ENCODE data around the gene RBM20. TPM values are rescaled to one million over a fixed set of nuclear protein-coding genes. Genes with fewer than 3 reads are reported as not detected.

The RBM20 gene
- total RNA-seq, 1 donor from 2014 or later: 0.58 TPM

DNA sequence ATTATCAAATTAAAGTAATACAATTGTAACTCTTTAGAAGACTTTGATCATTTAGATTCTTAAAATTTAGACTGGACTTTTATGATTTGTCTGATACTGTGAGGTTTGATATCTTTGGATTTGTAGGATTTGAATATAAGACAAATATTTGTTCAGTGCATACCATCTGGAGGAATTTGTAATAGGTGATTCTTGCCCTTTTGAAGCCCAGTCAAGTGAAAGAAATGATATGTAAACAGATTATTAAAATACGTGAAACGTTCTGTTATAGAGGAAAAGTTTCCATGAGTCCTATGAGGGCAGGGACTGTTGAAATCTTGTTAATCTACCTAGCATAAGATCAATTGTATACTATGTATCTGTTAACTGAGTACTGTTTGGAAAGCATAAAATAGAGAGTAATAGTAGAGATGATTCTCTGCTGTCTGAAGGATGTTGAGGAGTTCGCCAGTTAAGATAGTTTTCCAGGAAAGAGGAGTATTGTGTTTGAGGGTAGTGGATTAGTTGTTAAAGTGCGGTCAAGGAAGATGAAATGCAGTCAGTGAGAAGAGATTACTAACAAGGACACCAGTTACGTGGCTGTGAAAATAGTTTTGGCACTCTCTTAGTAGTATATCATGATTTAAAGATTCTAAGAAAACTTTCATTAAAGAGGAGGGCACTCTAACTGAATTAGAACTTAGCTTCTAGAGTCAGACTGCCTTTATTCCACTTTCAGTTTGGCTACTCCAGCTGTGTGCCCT, 242.0 kb downstream of the RBM20 start:
- TF ChIP-seq CTCF (conservative IDR thresholded peaks at IDR 0.05): no peak

GRCh38 chr10:110887560-110887959, 243.4 kb downstream of the RBM20 start:
- Mint-ChIP-seq H3K4me3 (no peak overlapping the region), H3K9me3 (no peaks in the 10 kb centered on the region), H3K4me1 (no peaks in the 10 kb centered on the region), H3K27ac (ENCODE audit: unreplicated experiment) (no peak overlapping the region), H3K27me3 (ENCODE audit: low read depth) (no peaks in the 10 kb centered on the region), H3K36me3 (ENCODE audit: low read depth) (no peaks in the 10 kb centered on the region)
- no peak for DNase-seq (ENCODE audit: low read depth, low spot score)
- no peak for TF ChIP-seq CTCF (conservative IDR thresholded peaks at IDR 0.05)

More for the DNA sequence above, 242.0 kb downstream of the RBM20 start:
- no peak for DNase-seq (ENCODE audit: low read depth, low spot score)
- H3K36me3 Mint-ChIP-seq (ENCODE audit: low read depth): no peaks in the 10 kb centered on the region
- H3K4me1 Mint-ChIP-seq: no peaks in the 10 kb centered on the region
- no peak overlapping the region for H3K27ac Mint-ChIP-seq (ENCODE audit: unreplicated experiment)
- no peaks in the 10 kb centered on the region for H3K27me3 Mint-ChIP-seq (ENCODE audit: low read depth)
- H3K9me3 Mint-ChIP-seq: no peaks in the 10 kb centered on the region
- H3K4me3 Mint-ChIP-seq: no peak overlapping the region

Other genes with a start within 250 kb of the RBM20 start
- gene DUSP5, start 146.4 kb upstream of the RBM20 start, total RNA-seq: 2.4 and 2.5 TPM in 2 replicates
- gene SMC3, start 76.6 kb upstream of the RBM20 start, total RNA-seq: 87.8 and 89.5 TPM in 2 replicates
- 37.8 and 41.9 TPM in 2 replicates for gene PDCD4, start 227.6 kb downstream of the RBM20 start, total RNA-seq